CD14-positive monocyte (primary cell): ENCODE measurements around the gene C3orf70. TPM values are rescaled to one million over a fixed set of nuclear protein-coding genes. Genes with fewer than 3 reads are reported as not detected.

Experiments used
- DNase-seq, 3 donors: peaks; one replicate each; pipeline ENCODE4 v3.0.0-alpha.2; 2011 to 2022
- H2AFZ ChIP-seq: 2 replicates; pipeline ENCODE4 v1.6.0; 2012; ENCODE audit warnings: mild to moderate bottlenecking, low read depth, low read length, inconsistent platforms; ENCODE audit not compliant: insufficient read depth, poor library complexity, severe bottlenecking
- H3K27ac ChIP-seq, 2 donors: 1 replicate in 1 of 2; 2 replicates in 1 of 2; pipeline ENCODE4 v1.5.1; 2012 to 2013; ENCODE audit warnings: low read length in 2 of 2, control low read depth in 1 of 2, inconsistent platforms in 1 of 2, low read depth in 1 of 2, mild to moderate bottlenecking in 1 of 2
- H3K27me3 ChIP-seq, 2 donors: one replicate each; pipeline versions ENCODE4 v1.6.0 to v1.6.1; 2011 to 2013; ENCODE audit warnings: low read length in 2 of 2; ENCODE audit not compliant: control insufficient read depth in 2 of 2, insufficient read depth in 2 of 2
- H3K36me3 ChIP-seq, 2 donors: replicated peaks in 1 of 2; 1 replicate in 1 of 2; 2 replicates in 1 of 2; pipeline versions ENCODE4 v1.5.1 to v1.6.1; 2012 to 2013; ENCODE audit warnings: low read length in 2 of 2, control low read depth in 1 of 2, inconsistent platforms in 1 of 2, mild to moderate bottlenecking in 1 of 2; ENCODE audit not compliant: insufficient read depth in 2 of 2, control insufficient read depth in 1 of 2
- H3K4me1 ChIP-seq, 2 donors: 1 replicate in 1 of 2; 2 replicates in 1 of 2; pipeline versions ENCODE4 v1.5.1 to v1.6.1; 2012 to 2013; ENCODE audit warnings: low read length in 2 of 2, control low read depth in 1 of 2, inconsistent platforms in 1 of 2, mild to moderate bottlenecking in 1 of 2, moderate library complexity in 1 of 2; ENCODE audit not compliant: insufficient read depth in 2 of 2, control insufficient read depth in 1 of 2
- H3K4me2 ChIP-seq: replicated peaks from 2 replicates; pipeline ENCODE3; 2012; ENCODE audit warnings: low read length, moderate library complexity, mild to moderate bottlenecking; ENCODE audit not compliant: poor library complexity, severe bottlenecking; ENCODE audit errors: extremely low read depth
- H3K4me3 ChIP-seq, 3 experiments: fragments of 200-600 bp in 1 of 3; sonication (generic) in 1 of 3; replicated peaks in 1 of 3; 1 replicate in 2 of 3; 2 replicates in 1 of 3; pipeline ENCODE4 v1.5.1; 2011 to 2013; ENCODE audit warnings: low read length in 3 of 3, mild to moderate bottlenecking in 3 of 3, control low read depth in 2 of 3, low read depth in 2 of 3, inconsistent platforms in 1 of 3, moderate library complexity in 1 of 3
- H3K79me2 ChIP-seq: 2 replicates; pipeline ENCODE4 v1.6.0; 2012; ENCODE audit warnings: mild to moderate bottlenecking, control low read depth, inconsistent platforms, low read length, moderate library complexity; ENCODE audit not compliant: insufficient read depth
- H3K9ac ChIP-seq: 2 replicates; pipeline ENCODE4 v1.6.0; 2017; ENCODE audit warnings: low read length, mild to moderate bottlenecking; ENCODE audit not compliant: insufficient read depth, poor library complexity, severe bottlenecking
- H3K9me3 ChIP-seq, 2 donors: replicated peaks in 1 of 2; 1 replicate in 1 of 2; 2 replicates in 1 of 2; pipeline versions ENCODE4 v1.5.1 to v1.6.1; 2012 to 2013; ENCODE audit warnings: low read length in 2 of 2, control low read depth in 1 of 2; ENCODE audit not compliant: control insufficient read depth in 1 of 2, insufficient read depth in 1 of 2
- H4K20me1 ChIP-seq: 2 replicates; pipeline ENCODE4 v1.6.0; 2012; ENCODE audit warnings: mild to moderate bottlenecking, low read length, control low read depth, moderate library complexity; ENCODE audit not compliant: insufficient read depth
- H3K27ac Mint-ChIP-seq, 7 donors: one replicate each; pipeline ENCODE4 v1.8.0; 2020; ENCODE audit warnings: mild to moderate bottlenecking in 7 of 7, mixed read lengths in 7 of 7, moderate library complexity in 6 of 7, inconsistent platforms in 2 of 7
- H3K27me3 Mint-ChIP-seq, 3 donors: one replicate each; pipeline ENCODE4 v1.8.0; 2021 to 2022; ENCODE audit warnings: low read depth in 3 of 3, mild to moderate bottlenecking in 3 of 3, mixed read lengths in 3 of 3, moderate library complexity in 3 of 3, inconsistent platforms in 1 of 3
- H3K36me3 Mint-ChIP-seq, 2 donors: one replicate each; pipeline ENCODE4 v1.8.0; 2020; ENCODE audit warnings: mixed read lengths in 2 of 2, inconsistent platforms in 1 of 2, mild to moderate bottlenecking in 1 of 2
- H3K4me1 Mint-ChIP-seq: one replicate; pipeline ENCODE4 v1.8.0; 2020; ENCODE audit warnings: mild to moderate bottlenecking, mixed read lengths
- H3K4me3 Mint-ChIP-seq, 2 donors: one replicate each; pipeline ENCODE4 v1.8.0; 2020; ENCODE audit warnings: mild to moderate bottlenecking in 2 of 2, mixed read lengths in 2 of 2, moderate library complexity in 1 of 2
- H3K9me3 Mint-ChIP-seq, 7 donors: one replicate each; pipeline ENCODE4 v1.8.0; 2020 to 2022; ENCODE audit warnings: mixed read lengths in 7 of 7, mild to moderate bottlenecking in 6 of 7, moderate library complexity in 6 of 7, inconsistent platforms in 2 of 7
- WGBS: methylation state at CpG from one replicate; pipeline ENCODE4 v1.1.5; 2013; ENCODE audit warnings: missing lambda C conversion rate; ENCODE audit not compliant: insufficient coverage; 5-methylcytosine and 5-hydroxymethylcytosine counted together
- intact Hi-C, 2 donors: fragments of 100-400 bp; cut with micrococcal nuclease; formaldehyde crosslinking; loops; one replicate each; pipeline versions ENCODE4 v1.15.0 to v1.15.1; 2023
- polyA plus RNA-seq, 3 donors: library from polyadenylated mRNA; depleted of rRNA in 1 of 3; unstranded in 2 of 3; stranded (reverse) in 1 of 3; fragments of 300-500 nt in 2 of 3; fragments of >200 nt in 1 of 3; fragmentation: Illumina TruSeq in 2 of 3; gene quantifications; 1 replicate in 2 of 3; 2 replicates in 1 of 3; pipeline ENCODE4 v1.2.3, GENCODE V29; 2012 to 2021
- TF ChIP-seq, protein P1 (sequence below): fragments of 200-600 bp; IDR thresholded peaks from one replicate; pipeline ENCODE4 v1.8.0; 2022; ENCODE audit warnings: antibody characterized with exemption, mild to moderate bottlenecking

The C3orf70 gene
- polyA plus RNA-seq, 3 donors = 0.01 to 0.08 TPM; not detected in 1

GRCh38 chr3:185093116-185093515, 59.7 kb downstream of the C3orf70 start:
- Histone ChIP-seq H4K20me1 (no peaks in the 10 kb centered on the region), H3K4me1 (no peaks in the 10 kb centered on the region), H3K27ac (no peak overlapping the region), H3K4me3 (no peak overlapping the region), H3K27me3 (no peaks in the 10 kb centered on the region), H3K9ac (no peak overlapping the region), H2AFZ (no peak overlapping the region), H3K9me3 (no peaks in the 10 kb centered on the region), H3K36me3 (no peaks in the 10 kb centered on the region), H3K79me2 (no peaks in the 10 kb centered on the region), H3K4me2 (no peak overlapping the region)
- no peaks in the 10 kb centered on the region for H3K9me3 Mint-ChIP-seq
- no peaks in the 10 kb centered on the region for H3K4me1 Mint-ChIP-seq
- peaks cover 3 to 5% (median 5%) of the 10 kb centered on the region in 3 donors for H3K27me3 Mint-ChIP-seq
- TF ChIP-seq, protein P1, sequence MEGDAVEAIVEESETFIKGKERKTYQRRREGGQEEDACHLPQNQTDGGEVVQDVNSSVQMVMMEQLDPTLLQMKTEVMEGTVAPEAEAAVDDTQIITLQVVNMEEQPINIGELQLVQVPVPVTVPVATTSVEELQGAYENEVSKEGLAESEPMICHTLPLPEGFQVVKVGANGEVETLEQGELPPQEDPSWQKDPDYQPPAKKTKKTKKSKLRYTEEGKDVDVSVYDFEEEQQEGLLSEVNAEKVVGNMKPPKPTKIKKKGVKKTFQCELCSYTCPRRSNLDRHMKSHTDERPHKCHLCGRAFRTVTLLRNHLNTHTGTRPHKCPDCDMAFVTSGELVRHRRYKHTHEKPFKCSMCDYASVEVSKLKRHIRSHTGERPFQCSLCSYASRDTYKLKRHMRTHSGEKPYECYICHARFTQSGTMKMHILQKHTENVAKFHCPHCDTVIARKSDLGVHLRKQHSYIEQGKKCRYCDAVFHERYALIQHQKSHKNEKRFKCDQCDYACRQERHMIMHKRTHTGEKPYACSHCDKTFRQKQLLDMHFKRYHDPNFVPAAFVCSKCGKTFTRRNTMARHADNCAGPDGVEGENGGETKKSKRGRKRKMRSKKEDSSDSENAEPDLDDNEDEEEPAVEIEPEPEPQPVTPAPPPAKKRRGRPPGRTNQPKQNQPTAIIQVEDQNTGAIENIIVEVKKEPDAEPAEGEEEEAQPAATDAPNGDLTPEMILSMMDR = no peak
- no peak for DNase-seq
- no peaks in the 10 kb centered on the region for H3K36me3 Mint-ChIP-seq
- no peak overlapping the region for H3K4me3 Mint-ChIP-seq
- intact Hi-C loops = no loop called here
- no peak overlapping the region for H3K27ac Mint-ChIP-seq

DNA sequence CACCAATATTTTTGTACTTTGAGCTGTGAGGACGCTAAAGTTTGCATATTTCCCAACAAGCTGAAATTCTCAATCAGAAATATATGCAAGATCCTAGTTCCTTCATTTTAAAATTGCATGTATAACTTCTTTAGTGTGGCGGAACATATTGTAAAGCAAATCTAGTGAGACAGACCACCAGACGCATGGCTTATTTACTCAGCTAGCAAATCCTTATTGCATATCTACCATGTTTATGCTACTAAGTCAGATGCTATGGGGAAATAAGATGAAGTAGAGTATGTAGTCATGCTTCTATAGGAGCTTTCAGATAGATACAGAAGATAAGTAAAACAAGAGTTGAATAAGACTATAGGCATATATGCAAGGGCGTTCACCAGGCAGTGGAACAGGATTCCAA, 62.0 kb downstream of the C3orf70 start:
- H3K4me3 Mint-ChIP-seq = no peak overlapping the region
- H3K9me3 Mint-ChIP-seq = peaks cover 0 to 2% (median 0%) of the 10 kb centered on the region in 7 donors

More for the DNA sequence above, 62.0 kb downstream of the C3orf70 start:
- Histone ChIP-seq H2AFZ (no peak overlapping the region), H3K27me3 (no peaks in the 10 kb centered on the region), H3K4me3 (no peak overlapping the region), H3K27ac (no peak overlapping the region), H3K9me3 (no peaks in the 10 kb centered on the region), H3K36me3 (no peaks in the 10 kb centered on the region), H3K4me1 (no peaks in the 10 kb centered on the region), H3K4me2 (no peak overlapping the region), H4K20me1 (no peaks in the 10 kb centered on the region), H3K9ac (no peak overlapping the region), H3K79me2 (no peaks in the 10 kb centered on the region)
- Mint-ChIP-seq H3K27me3 (peaks cover 5% of the 10 kb centered on the region in 3 donors), H3K4me1 (no peaks in the 10 kb centered on the region), H3K36me3 (no peaks in the 10 kb centered on the region), H3K27ac (no peak overlapping the region)
- DNase-seq = no peak
- intact Hi-C loops = no loop called here
- TF ChIP-seq, protein P1 = no peak
- WGBS = 91% methylated on average over 1 of the region's 4 CpGs
